ENCODE measurements around the gene MAEA.

The MAEA gene

GRCh38 chr4:1289207-1290164, at the start of gene MAEA:
Gene MAEA, plus strand, starts transcription at chr4:1289891. Its CDS starts 23 bp downstream, at chr4:1289914.
- peak; percentile 91 for DNase-seq

GRCh38 chr4:1239950-1240307, 49.8 kb upstream of the MAEA start:
- no peak for DNase-seq

GRCh38 chr4:1240721-1241465, 48.8 kb upstream of the MAEA start:
- DNase-seq = no peak

- no peak for DNase-seq
These were observed 48.2 kb upstream of the MAEA start for GRCh38 chr4:1241466-1241935.

- no peak for DNase-seq
These were observed 47.7 kb upstream of the MAEA start for GRCh38 chr4:1241936-1242505.

GRCh38 chr4:1242506-1243450, 46.9 kb upstream of the MAEA start:
- DNase-seq = no peak

GRCh38 chr4:1243451-1244080, 46.1 kb upstream of the MAEA start:
- no peak for DNase-seq

- DNase-seq = no peak
These were observed 45.4 kb upstream of the MAEA start for GRCh38 chr4:1244081-1244977.

GRCh38 chr4:1244978-1245471, 44.7 kb upstream of the MAEA start:
- no peak for DNase-seq

- DNase-seq = no peak
These were observed 44.1 kb upstream of the MAEA start for GRCh38 chr4:1245481-1246051.

GRCh38 chr4:1246111-1246881, 43.4 kb upstream of the MAEA start:
- no peak for DNase-seq

- no peak for DNase-seq
These were observed 42.5 kb upstream of the MAEA start for GRCh38 chr4:1246901-1247863.

- no peak for DNase-seq
These were observed 41.8 kb upstream of the MAEA start for GRCh38 chr4:1247864-1248244.

GRCh38 chr4:1248245-1249147, 41.2 kb upstream of the MAEA start, which contains the start of gene CTBP1:
Gene CTBP1, minus strand, starts transcription at chr4:1249130. Its CDS starts 7,799 bp downstream, at chr4:1241331.
- peak; percentile 43 for DNase-seq

GRCh38 chr4:1249148-1249730, 40.5 kb upstream of the MAEA start:
- peak; percentile 44 for DNase-seq

GRCh38 chr4:1249731-1250526, 39.8 kb upstream of the MAEA start:
- no peak for DNase-seq
